Transverse colon (tissue), 4 donors: ENCODE results near the gene ECSIT. TPM values are rescaled to one million over a fixed set of nuclear protein-coding genes. Genes with fewer than 3 reads are reported as not detected.
"Not testable (repeated sequence)": the region's sequence is repeated elsewhere in the genome, so short reads cannot be mapped to it uniquely, and the experiment has no call there.

Experiments
- DNase-seq: peaks from one replicate; pipeline ENCODE4 v3.0.0-alpha.2; 2019
- H3K27ac ChIP-seq, 4 donors: fragments of 200-600 bp; sonication (generic); 2 replicates each; pipeline ENCODE4 v1.5.1; 2016 to 2018; ENCODE audit warnings: inconsistent platforms in 4 of 4
- H3K27me3 ChIP-seq: fragments of 200-600 bp; sonication (generic); 2 replicates; pipeline ENCODE4 v1.5.1; 2017; ENCODE audit warnings: inconsistent platforms
- H3K36me3 ChIP-seq, 4 donors: fragments of 200-600 bp; sonication (generic); 2 replicates each; pipeline ENCODE4 v1.5.1; 2017 to 2019; ENCODE audit warnings: inconsistent platforms in 4 of 4
- H3K4me1 ChIP-seq, 4 donors: fragments of 200-600 bp; sonication (generic); 2 replicates each; pipeline ENCODE4 v1.5.1; 2017 to 2020; ENCODE audit warnings: inconsistent platforms in 4 of 4
- H3K4me3 ChIP-seq, 4 donors: fragments of 200-600 bp; sonication (generic); 1 replicate in 1 of 4; 2 replicates in 3 of 4; pipeline versions ENCODE4 v1.5.1 to v1.6.1; 2017 to 2019; ENCODE audit warnings: inconsistent platforms in 4 of 4
- H3K9me3 ChIP-seq, 2 donors: fragments of 200-600 bp; sonication (generic); 2 replicates each; pipeline ENCODE4 v1.5.1; 2017 to 2019; ENCODE audit warnings: inconsistent platforms in 2 of 2
- CTCF ChIP-seq, 5 experiments: fragments of 200-600 bp in 3 of 5; fragments of 450-650 bp in 2 of 5; sonication (generic) in 3 of 5; IDR thresholded peaks; 1 replicate in 2 of 5; 2 replicates in 3 of 5; pipeline ENCODE4 v1.5.1; 2016 to 2017; ENCODE audit warnings: antibody characterized with exemption in 5 of 5, inconsistent platforms in 3 of 5, mild to moderate bottlenecking in 2 of 5, moderate library complexity in 1 of 5
- EP300 ChIP-seq: sonication (generic); formaldehyde crosslinking; IDR thresholded peaks from one replicate; pipeline ENCODE4 v1.6.1; 2017; ENCODE audit warnings: antibody characterized with exemption, low read depth
- POLR2A ChIP-seq: fragments of 450-650 bp; IDR thresholded peaks from one replicate; pipeline ENCODE4 v1.6.1; 2016; ENCODE audit warnings: antibody characterized with exemption, mild to moderate bottlenecking, moderate library complexity
- POLR2AphosphoS5 ChIP-seq, 3 donors: sonication (generic); formaldehyde crosslinking; IDR thresholded peaks; one replicate each; pipeline ENCODE4 v1.6.1; 2016; ENCODE audit warnings: antibody characterized with exemption in 3 of 3
- WGBS, 2 donors: methylation state at CpG; one replicate each; pipeline ENCODE4 v1.1.5; 2018; ENCODE audit warnings: low coverage in 1 of 2; 5-methylcytosine and 5-hydroxymethylcytosine counted together
- in situ Hi-C, 4 donors: fragments of 200-750 bp; cut with MboI; loops; one replicate each; pipeline versions ENCODE4 v1.15.0 to v1.15.1; 2017; ENCODE audit warnings: low sequenced_read_pairs in 3 of 4, low pct_ligation_motif_present in 1 of 4, low pct_unique_long_range_greater_than_20kb in 1 of 4
- intact Hi-C: fragments of 100-400 bp; cut with DNase I; formaldehyde crosslinking; loops from one replicate; pipeline ENCODE4 v1.15.1; 2023; ENCODE audit warnings: low total_unique reads
- total RNA-seq, 4 donors: library from RNA; depleted of rRNA; stranded (reverse); fragments of >200 nt; gene quantifications; one replicate each; pipeline ENCODE4 v1.1.0, GENCODE V29; 2016

The ECSIT gene
- total RNA-seq, 4 donors from 2014 or later: 20.9 to 63.4 (median 39.1) TPM

GRCh38 chr19:11478167-11479089, 50.5 kb downstream of the ECSIT start:
- WGBS, 2 donors: 56 to 63% methylated on average over 4 to 19 of the region's 19 CpGs
- intact Hi-C loops: loop anchor here (10.0 kb wide), 1 partner anchor 174 kb away; no protein-coding TSS in a partner anchor
- H3K27me3 ChIP-seq: peaks cover 49% of the 10 kb centered on the region
- H3K9me3 ChIP-seq: no peaks in the 10 kb centered on the region
- H3K36me3 ChIP-seq: no peaks in the 10 kb centered on the region
- H3K4me1 ChIP-seq: peaks cover 7 to 32% (median 26%) of the 10 kb centered on the region in 4 donors
- H3K4me3 ChIP-seq: no peak overlapping the region
- H3K27ac ChIP-seq: no peak overlapping the region
- DNase-seq: no peak
- TF ChIP-seq POLR2AphosphoS5 (IDR thresholded peaks at IDR 0.05) (no peak), EP300 (no peak), CTCF (IDR thresholded peaks at IDR 0.05) (no peak), POLR2A (no peak)
- in situ Hi-C loops: loop anchor here in 3 of 4 donors (10.0 to 25.0 kb wide), 3 partner anchors 91 to 194 kb away; partner anchors contain the start of genes EPOR (in 1 of the 3) and TSPAN16 (in 1 of the 3)

GRCh38 chr19:11475861-11476260, 53.1 kb downstream of the ECSIT start:
- no peak for DNase-seq

GRCh38 chr19:11475343-11475742, 53.6 kb downstream of the ECSIT start:
- not testable (repeated sequence) for DNase-seq, H3K36me3 ChIP-seq, H3K27ac ChIP-seq, H3K4me3 ChIP-seq, H3K9me3 ChIP-seq
- intact Hi-C loops: loop anchor here (10.0 kb wide), 1 partner anchor 171 kb away; no protein-coding TSS in a partner anchor
- WGBS, 2 donors: 94% methylated on average over 3 of the region's 3 CpGs; no CpG with 5 or more reads in 1 of the 2 donors
- H3K27me3 ChIP-seq: peaks cover 18% of the 10 kb centered on the region
- in situ Hi-C loops: loop anchor here in 3 of 4 donors (10.0 to 25.0 kb wide), 3 partner anchors 88 to 191 kb away; partner anchors contain the start of genes EPOR (in 1 of the 3) and TSPAN16 (in 1 of the 3)
- peaks cover 0 to 12% (median 11%) of the 10 kb centered on the region in 4 donors for H3K4me1 ChIP-seq

More at GRCh38 chr19:11475861-11476260, 53.1 kb downstream of the ECSIT start:
- in situ Hi-C loops: loop anchor here in 3 of 4 donors (10.0 to 25.0 kb wide), 3 partner anchors 89 to 191 kb away; partner anchors contain the start of genes EPOR (in 1 of the 3) and TSPAN16 (in 1 of the 3)
- Histone ChIP-seq H3K4me3 (no peak overlapping the region), H3K36me3 (no peaks in the 10 kb centered on the region), H3K27ac (no peak overlapping the region), H3K27me3 (peaks cover 23% of the 10 kb centered on the region), H3K9me3 (no peaks in the 10 kb centered on the region), H3K4me1 (peaks cover 0 to 16% (median 14%) of the 10 kb centered on the region in 4 donors)
- intact Hi-C loops: loop anchor here (10.0 kb wide), 1 partner anchor 171 kb away; no protein-coding TSS in a partner anchor
- WGBS, 2 donors: 79 to 89% methylated on average over 3 to 8 of the region's 8 CpGs
- TF ChIP-seq EP300 (no peak), POLR2A (no peak), CTCF (IDR thresholded peaks at IDR 0.05) (no peak), POLR2AphosphoS5 (IDR thresholded peaks at IDR 0.05) (no peak)

GRCh38 chr19:11473725-11474124, 55.2 kb downstream of the ECSIT start:
- WGBS, 2 donors: 76 to 78% methylated on average over 4 of the region's 4 CpGs
- in situ Hi-C loops (loop anchor here in 2 of 4 donors (10.0 to 25.0 kb wide), 2 partner anchors 186 to 189 kb away; partner anchors contain the start of gene TSPAN16 (in 1 of the 2)), intact Hi-C loops (loop anchor here (10.0 kb wide), 1 partner anchor 169 kb away; no protein-coding TSS in a partner anchor)
- H3K9me3 ChIP-seq: no peaks in the 10 kb centered on the region
- H3K27me3 ChIP-seq: peaks cover 2% of the 10 kb centered on the region
- no peaks in the 10 kb centered on the region for H3K4me1 ChIP-seq
- H3K36me3 ChIP-seq: no peaks in the 10 kb centered on the region
- TF ChIP-seq CTCF (IDR thresholded peaks at IDR 0.05) (no peak), EP300 (no peak), POLR2AphosphoS5 (IDR thresholded peaks at IDR 0.05) (no peak), POLR2A (no peak)
- no peak overlapping the region for H3K27ac ChIP-seq
- no peak overlapping the region for H3K4me3 ChIP-seq
- no peak for DNase-seq

- in situ Hi-C loops: loop anchor here in 1 of 4 donors (25.0 kb wide), 1 partner anchor 181 kb away; the partner anchor contains the start of gene TSPAN16
- H3K36me3 ChIP-seq, H3K4me3 ChIP-seq, H3K9me3 ChIP-seq, DNase-seq, intact Hi-C loops, H3K27ac ChIP-seq, H3K27me3 ChIP-seq, H3K4me1 ChIP-seq: not testable (repeated sequence)
- 50 to 54% methylated on average over 3 to 8 of the region's 8 CpGs for WGBS, 2 donors
These were observed 60.6 kb downstream of the ECSIT start for GRCh38 chr19:11468266-11468845.
